GM23338 (cell line): ENCODE measurements around the gene PTPRR.

ENCODE experiments used
- CREB1 ChIP-seq: fragments of 250-450 bp; sonication (Bioruptor Pico); IDR thresholded peaks from 2 replicates; pipeline ENCODE4 v1.5.0; 2020; ENCODE audit warnings: low read depth, mild to moderate bottlenecking, moderate library complexity
- CTCF ChIP-seq, 2 experiments: fragments of 200-600 bp in 1 of 2; sonication (generic) in 1 of 2; conservative IDR thresholded peaks; 2 replicates each; pipeline versions ENCODE4 v1.5.1 to v1.6.1; 2016 to 2017; ENCODE audit warnings: antibody characterized with exemption in 2 of 2, low read depth in 2 of 2, mild to moderate bottlenecking in 2 of 2, moderate library complexity in 1 of 2
- POLR2AphosphoS5 ChIP-seq: IDR thresholded peaks from 2 replicates; pipeline ENCODE4 v1.6.1; 2016; ENCODE audit warnings: antibody characterized with exemption, low read depth

- TF ChIP-seq CTCF (conservative IDR thresholded peaks at IDR 0.05; ENCODE audit: low read depth in 2 of 2) (no peak), CREB1 (CRISPR knock-in tag) (no peak), POLR2AphosphoS5 (no peak)
These were observed 83.5 kb downstream of the PTPRR start for GRCh38 chr12:70837026-70837425.
